Measurements from ENCODE around the gene KCNJ2.

KCNJ2 gene

GRCh38 chr17:70204431-70204830 lies 35.1 kb downstream of the KCNJ2 start:
- Histone ChIP-seq H3K79me2 (ENCODE audit: insufficient read depth, low read length) (no peaks in the 10 kb centered on the region), H3K9me3 (ENCODE audit: insufficient read depth, low read depth, low read length) (no peaks in the 10 kb centered on the region), H3K36me3 (ENCODE audit: insufficient read depth, low read length) (no peaks in the 10 kb centered on the region), H3K27me3 (ENCODE audit: insufficient read depth, low read length, poor library complexity, severe bottlenecking) (no peaks in the 10 kb centered on the region), H3K9me2 (replicated peaks; ENCODE audit: low read depth, low read length) (no peaks in the 10 kb centered on the region), H2AFZ (ENCODE audit: low read length) (no peak overlapping the region), H3K4me1 (ENCODE audit: insufficient read depth, low read length, poor library complexity, severe bottlenecking) (no peaks in the 10 kb centered on the region), H3K4me3 (ENCODE audit: low read length, poor library complexity, severe bottlenecking) (no peak overlapping the region), H4K20me1 (ENCODE audit: insufficient read depth, low read length, poor library complexity, severe bottlenecking) (no peaks in the 10 kb centered on the region), H3K9ac (ENCODE audit: low read depth, low read length, poor library complexity, severe bottlenecking) (no peak overlapping the region), H3F3A (ENCODE audit: low read depth) (no peaks in the 10 kb centered on the region), H3K4me2 (ENCODE audit: low read depth, low read length, poor library complexity, severe bottlenecking) (no peak overlapping the region)
- TF ChIP-seq, protein P1, sequence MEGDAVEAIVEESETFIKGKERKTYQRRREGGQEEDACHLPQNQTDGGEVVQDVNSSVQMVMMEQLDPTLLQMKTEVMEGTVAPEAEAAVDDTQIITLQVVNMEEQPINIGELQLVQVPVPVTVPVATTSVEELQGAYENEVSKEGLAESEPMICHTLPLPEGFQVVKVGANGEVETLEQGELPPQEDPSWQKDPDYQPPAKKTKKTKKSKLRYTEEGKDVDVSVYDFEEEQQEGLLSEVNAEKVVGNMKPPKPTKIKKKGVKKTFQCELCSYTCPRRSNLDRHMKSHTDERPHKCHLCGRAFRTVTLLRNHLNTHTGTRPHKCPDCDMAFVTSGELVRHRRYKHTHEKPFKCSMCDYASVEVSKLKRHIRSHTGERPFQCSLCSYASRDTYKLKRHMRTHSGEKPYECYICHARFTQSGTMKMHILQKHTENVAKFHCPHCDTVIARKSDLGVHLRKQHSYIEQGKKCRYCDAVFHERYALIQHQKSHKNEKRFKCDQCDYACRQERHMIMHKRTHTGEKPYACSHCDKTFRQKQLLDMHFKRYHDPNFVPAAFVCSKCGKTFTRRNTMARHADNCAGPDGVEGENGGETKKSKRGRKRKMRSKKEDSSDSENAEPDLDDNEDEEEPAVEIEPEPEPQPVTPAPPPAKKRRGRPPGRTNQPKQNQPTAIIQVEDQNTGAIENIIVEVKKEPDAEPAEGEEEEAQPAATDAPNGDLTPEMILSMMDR (conservative IDR thresholded peaks at IDR 0.05; ENCODE audit: low read length), result no peak
- no peak for TF ChIP-seq EZH2phosphoT487 (IDR thresholded peaks at IDR 0.05; ENCODE audit: borderline replicate concordance)

GRCh38 chr17:70205401-70205800 lies 36.1 kb downstream of the KCNJ2 start:
- Histone ChIP-seq H3K4me1 (ENCODE audit: insufficient read depth, low read length, poor library complexity, severe bottlenecking) (no peaks in the 10 kb centered on the region), H2AFZ (ENCODE audit: low read length) (no peak overlapping the region), H3F3A (ENCODE audit: low read depth) (no peaks in the 10 kb centered on the region), H3K9me3 (ENCODE audit: insufficient read depth, low read depth, low read length) (no peaks in the 10 kb centered on the region), H3K9me2 (replicated peaks; ENCODE audit: low read depth, low read length) (no peaks in the 10 kb centered on the region), H3K79me2 (ENCODE audit: insufficient read depth, low read length) (no peaks in the 10 kb centered on the region), H3K27me3 (ENCODE audit: insufficient read depth, low read length, poor library complexity, severe bottlenecking) (no peaks in the 10 kb centered on the region), H4K20me1 (ENCODE audit: insufficient read depth, low read length, poor library complexity, severe bottlenecking) (no peaks in the 10 kb centered on the region), H3K9ac (ENCODE audit: low read depth, low read length, poor library complexity, severe bottlenecking) (no peak overlapping the region), H3K36me3 (ENCODE audit: insufficient read depth, low read length) (no peaks in the 10 kb centered on the region), H3K4me2 (ENCODE audit: low read depth, low read length, poor library complexity, severe bottlenecking) (no peak overlapping the region), H3K4me3 (ENCODE audit: low read length, poor library complexity, severe bottlenecking) (no peak overlapping the region)
- TF ChIP-seq, protein P1 (conservative IDR thresholded peaks at IDR 0.05; ENCODE audit: low read length), result no peak
- no peak for TF ChIP-seq EZH2phosphoT487 (IDR thresholded peaks at IDR 0.05; ENCODE audit: borderline replicate concordance)

DNA sequence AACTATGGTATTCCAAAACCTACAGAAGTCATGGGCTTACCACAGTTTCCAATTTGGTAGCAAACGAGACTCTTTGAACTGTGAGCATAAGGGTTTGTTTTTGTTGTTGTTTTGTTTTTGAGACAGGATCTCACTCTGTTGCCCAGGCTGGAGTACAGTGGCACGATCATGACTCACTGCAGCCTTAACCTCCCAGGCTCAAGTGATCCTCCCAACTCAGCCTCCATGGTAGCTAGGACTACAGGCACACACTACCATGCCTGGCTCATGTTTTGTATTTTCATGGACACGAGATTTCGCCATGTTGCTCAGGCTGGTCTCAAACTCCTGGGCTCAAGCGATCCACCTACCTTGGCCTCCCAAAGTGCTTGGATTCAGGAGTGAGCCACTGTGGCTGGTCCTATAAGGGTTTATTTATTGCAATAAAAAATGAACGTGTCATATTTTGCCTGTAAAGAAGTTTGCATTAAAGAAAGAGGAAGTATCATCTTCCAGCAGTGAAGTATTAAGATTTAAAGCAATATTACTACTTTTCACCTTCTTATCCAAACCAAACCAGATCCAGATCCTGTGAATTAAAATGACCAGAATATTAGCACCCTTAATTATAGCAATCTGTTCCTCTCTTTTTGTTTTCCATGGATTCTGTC lies 37.2 kb downstream of the KCNJ2 start:
- no peaks in the 10 kb centered on the region for H3K9me2 ChIP-seq (replicated peaks; ENCODE audit: low read depth, low read length)
- no peaks in the 10 kb centered on the region for H3K79me2 ChIP-seq (ENCODE audit: insufficient read depth, low read length)
- H2AFZ ChIP-seq (ENCODE audit: low read length), result no peak overlapping the region
- H3K4me2 ChIP-seq (ENCODE audit: low read depth, low read length, poor library complexity, severe bottlenecking), result no peak overlapping the region
- H3K4me1 ChIP-seq (ENCODE audit: insufficient read depth, low read length, poor library complexity, severe bottlenecking), result no peaks in the 10 kb centered on the region
- H3K27me3 ChIP-seq (ENCODE audit: insufficient read depth, low read length, poor library complexity, severe bottlenecking), result no peaks in the 10 kb centered on the region
- H3K36me3 ChIP-seq (ENCODE audit: insufficient read depth, low read length), result no peaks in the 10 kb centered on the region
- no peak overlapping the region for H3K9ac ChIP-seq (ENCODE audit: low read depth, low read length, poor library complexity, severe bottlenecking)
- TF ChIP-seq, protein P1 (conservative IDR thresholded peaks at IDR 0.05; ENCODE audit: low read length), result no peak
- TF ChIP-seq EZH2phosphoT487 (IDR thresholded peaks at IDR 0.05; ENCODE audit: borderline replicate concordance), result no peak
- H3K9me3 ChIP-seq (ENCODE audit: insufficient read depth, low read depth, low read length), result no peaks in the 10 kb centered on the region
- H3F3A ChIP-seq (ENCODE audit: low read depth), result no peaks in the 10 kb centered on the region
- H3K4me3 ChIP-seq (ENCODE audit: low read length, poor library complexity, severe bottlenecking), result no peak overlapping the region
- no peaks in the 10 kb centered on the region for H4K20me1 ChIP-seq (ENCODE audit: insufficient read depth, low read length, poor library complexity, severe bottlenecking)
